ENCODE measurements around the gene NISCH.

- TF ChIP-seq EZH2 (IDR thresholded peaks at IDR 0.05; ENCODE audit: low read length, unreplicated experiment) (no peak), CTCF (conservative IDR thresholded peaks at IDR 0.05; ENCODE audit: low read depth, low read length) (no peak), EZH2phosphoT487 (IDR thresholded peaks at IDR 0.05; ENCODE audit: borderline replicate concordance, low read length) (no peak)
Measured at GRCh38 chr3:52479037-52479876, 23.9 kb downstream of the NISCH start.

Measured in PC-3 (cell line).